Measurements from ENCODE around the gene RSPH1. TPM values are rescaled to one million over a fixed set of nuclear protein-coding genes. Genes with fewer than 3 reads are reported as not detected.

Gene RSPH1
- total and polyA plus RNA-seq, 2 of the 4 experiments (the other 2 are of a cell fraction), result not detected

- in situ Hi-C loops (cut with MboI; ENCODE audit: low sequenced_read_pairs), result no loop called here
- CTCF ChIA-PET, result no interaction called here
Measured at GRCh38 chr21:42471716-42472330, 24.2 kb downstream of the RSPH1 start.

More at GRCh38 chr21:42471716-42472330, 24.2 kb downstream of the RSPH1 start:
- DNase-seq, result no peak
- BruUV-seq (replicated peaks), result no TSS peak
- no peak overlapping the region for H2BK120ac ChIP-seq (ENCODE audit: low read depth, low read length)
- H3K56ac ChIP-seq (ENCODE audit: extremely low read depth, insufficient read depth, low read length), result no peak overlapping the region
- H2BK5ac ChIP-seq (ENCODE audit: low read depth, low read length, poor library complexity, severe bottlenecking), result no peak overlapping the region
- H3K4me2 ChIP-seq (ENCODE audit: low read depth, low read length), result no peak overlapping the region
- H3K27me3 ChIP-seq (ENCODE audit: control insufficient read depth, insufficient read depth, low read length), result peaks cover 7% of the 10 kb centered on the region
- no peak overlapping the region for H4K5ac ChIP-seq (ENCODE audit: low read depth, low read length)
- no peaks in the 10 kb centered on the region for H3K9me1 ChIP-seq (ENCODE audit: insufficient read depth, low read length)
- H3K9ac ChIP-seq (ENCODE audit: low read depth, low read length), result no peak overlapping the region
- no peak overlapping the region for H2AK9ac ChIP-seq (replicated peaks; ENCODE audit: low read depth, low read length, poor library complexity)
- H3K4me3 ChIP-seq (ENCODE audit: insufficient read depth, low read depth, low read length), result no peak overlapping the region
- H3K4ac ChIP-seq (ENCODE audit: low read depth, low read length), result no peak overlapping the region
- H3K4me1 ChIP-seq (ENCODE audit: control insufficient read depth, insufficient read depth, low read length), result no peaks in the 10 kb centered on the region
- no peak overlapping the region for H2AFZ ChIP-seq (replicated peaks; ENCODE audit: low read length, poor library complexity)
- H2BK20ac ChIP-seq (ENCODE audit: low read depth, low read length), result no peak overlapping the region
- no peaks in the 10 kb centered on the region for H3K79me1 ChIP-seq (ENCODE audit: low read depth in 1 of 2, low read length in 2 of 2)
- no peak overlapping the region for H4K8ac ChIP-seq (ENCODE audit: low read depth in 2 of 2, low read length in 2 of 2)
- no peaks in the 10 kb centered on the region for H4K20me1 ChIP-seq (ENCODE audit: insufficient read depth, low read length)
- no peak overlapping the region for H4K91ac ChIP-seq (ENCODE audit: insufficient read depth, low read depth, low read length)
- H3K23ac ChIP-seq (ENCODE audit: low read depth, low read length), result no peak overlapping the region
- no peaks in the 10 kb centered on the region for H3K36me3 ChIP-seq (ENCODE audit: control insufficient read depth, insufficient read depth, low read length)
- H3K18ac ChIP-seq (ENCODE audit: low read depth, low read length), result no peak overlapping the region
- no peak overlapping the region for H3K14ac ChIP-seq (replicated peaks; ENCODE audit: low read depth, low read length)
- dilution Hi-C loops (cut with HindIII; ENCODE audit: low sequenced_read_pairs, unreplicated experiment) (no loop called here), intact Hi-C loops (cut with micrococcal nuclease) (no loop called here)
- TF ChIP-seq BHLHE40 (IDR thresholded peaks at IDR 0.05; ENCODE audit: low read depth, low read length), result no peak
- H3K9me3 ChIP-seq (ENCODE audit: control insufficient read depth, insufficient read depth, low read length), result no peaks in the 10 kb centered on the region
- ATAC-seq (ENCODE audit: low read depth), result no peak
- H2AK5ac ChIP-seq (ENCODE audit: low read depth, low read length), result no peak overlapping the region
- no CpG with 5 or more reads among the region's 13 CpGs for WGBS, 2 experiments (ENCODE audit: extremely low coverage in 2 of 2, insufficient read length in 1 of 2)
- POLR2A ChIA-PET (ENCODE audit: unreplicated experiment), result no interaction called here
- no peak overlapping the region for H2BK15ac ChIP-seq (ENCODE audit: low read depth, low read length)
- H3K27ac ChIP-seq (ENCODE audit: insufficient read depth, low read length), result no peak overlapping the region

Measured in IMR-90 (cell line).